HepG2 (cell line): ENCODE measurements around the gene PSD. TPM values are rescaled to one million over a fixed set of nuclear protein-coding genes. Genes with fewer than 3 reads are reported as not detected.

Experiments
- AFF4 ChIP-seq: sonication (generic); formaldehyde crosslinking; IDR thresholded peaks from 2 replicates; pipeline ENCODE4 v1.4.0; 2020; ENCODE audit warnings: missing genetic modification reagents
- ARID2 ChIP-seq: sonication (generic); formaldehyde crosslinking; IDR thresholded peaks from 2 replicates; pipeline ENCODE4 v1.8.1; 2022; ENCODE audit warnings: mild to moderate bottlenecking, missing genetic modification reagents, borderline replicate concordance
- ETV5 ChIP-seq: IDR thresholded peaks from 2 replicates; pipeline ENCODE4 v1.6.1; 2018; ENCODE audit warnings: missing biosample characterization, missing genetic modification reagents, inconsistent platforms, borderline replicate concordance
- FOSL2 ChIP-seq: sonication (generic); formaldehyde crosslinking; IDR thresholded peaks from 2 replicates; pipeline ENCODE4 v1.4.0; 2020; ENCODE audit warnings: missing genetic modification reagents
- MLX ChIP-seq: IDR thresholded peaks from 2 replicates; pipeline ENCODE4 v1.6.1; 2016
- MTERF4 ChIP-seq: sonication (generic); formaldehyde crosslinking; IDR thresholded peaks from 2 replicates; pipeline ENCODE4 v1.8.0; 2023; ENCODE audit warnings: mild to moderate bottlenecking, missing genetic modification reagents
- MYNN ChIP-seq: sonication (generic); formaldehyde crosslinking; IDR thresholded peaks from 2 replicates; pipeline ENCODE4 v1.4.0; 2020; ENCODE audit warnings: mild to moderate bottlenecking, low read depth, missing genetic modification reagents
- PAXIP1 ChIP-seq: sonication (generic); formaldehyde crosslinking; conservative IDR thresholded peaks from 2 replicates; pipeline ENCODE4 v1.4.0; 2020; ENCODE audit warnings: mild to moderate bottlenecking, missing genetic modification reagents, moderate library complexity
- POGK ChIP-seq: sonication (generic); formaldehyde crosslinking; conservative IDR thresholded peaks from 2 replicates; pipeline ENCODE4 v1.8.0; 2022; ENCODE audit warnings: mild to moderate bottlenecking, moderate library complexity, missing genetic modification reagents
- PRDM10 ChIP-seq: sonication (generic); formaldehyde crosslinking; IDR thresholded peaks from 2 replicates; pipeline ENCODE4 v1.4.0; 2020; ENCODE audit warnings: low read depth, missing genetic modification reagents
- ZBTB8A ChIP-seq: sonication (generic); formaldehyde crosslinking; IDR thresholded peaks from 2 replicates; pipeline ENCODE4 v1.4.0; 2020; ENCODE audit warnings: mild to moderate bottlenecking, low read depth, missing genetic modification reagents, borderline replicate concordance
- ZNF430 ChIP-seq: sonication (generic); formaldehyde crosslinking; IDR thresholded peaks from 2 replicates; pipeline ENCODE4 v1.9.0; 2021; ENCODE audit warnings: mild to moderate bottlenecking, missing genetic modification reagents
- ZNF572 ChIP-seq: sonication (generic); formaldehyde crosslinking; IDR thresholded peaks from 2 replicates; pipeline ENCODE4 v1.5.1; 2020; ENCODE audit warnings: mild to moderate bottlenecking, missing genetic modification reagents
- polyA plus RNA-seq, 8 experiments: library from polyadenylated mRNA; depleted of rRNA in 3 of 8; stranded (reverse) in 7 of 8; unstranded in 1 of 8; fragments of >200 nt; fragmentation: Illumina TruSeq in 4 of 8; extraction: Trizol in 4 of 8; gene quantifications; 2 replicates each; pipeline versions ENCODE4 v1.2.1 to v1.2.3, GENCODE V29; 2011 to 2016; ENCODE audit warnings: low read depth in 4 of 8, missing spikeins in 1 of 8, mixed read lengths in 1 of 8; ENCODE audit not compliant: insufficient read depth in 1 of 8
- total RNA-seq, 5 experiments: library from RNA; depleted of rRNA; stranded (reverse); fragments of >200 nt; fragmentation: Illumina TruSeq; extraction: Trizol; gene quantifications; 2 replicates each; pipeline ENCODE4 v1.2.3, GENCODE V29; 2016; ENCODE audit warnings: low read depth in 1 of 5

Gene PSD
- total and polyA plus RNA-seq, 2 of the 13 experiments (the other 11 are each of a cell fraction or from before 2014, with no cell fraction given) = 0.35 to 0.58 TPM

GRCh38 chr10:102422545-102423129 lies 4.1 kb upstream of the PSD start (continued):
- peak; percentile 95 for TF ChIP-seq POGK
- TF ChIP-seq PAXIP1 (CRISPR knock-in tag) = peak; percentile 53; the same call in 1 of the 2 replicates
- no peak for TF ChIP-seq ARID2
- peak; percentile 87 for TF ChIP-seq ZNF430
- no peak for TF ChIP-seq AFF4 (CRISPR knock-in tag)
- TF ChIP-seq MLX (CRISPR knock-in tag) = no peak; the same call in 1 of the 2 replicates
- TF ChIP-seq MYNN (CRISPR knock-in tag) = no peak; the same call in 1 of the 2 replicates
- peak; percentile 60 for TF ChIP-seq FOSL2 (CRISPR knock-in tag)
- peak; percentile 84 for TF ChIP-seq ETV5
- TF ChIP-seq MTERF4 (CRISPR knock-in tag) = no peak; the same call in 1 of the 2 replicates
- TF ChIP-seq PRDM10 (CRISPR knock-in tag) = peak; percentile 78
- peak; percentile 67; the same call in 1 of the 2 replicates for TF ChIP-seq ZBTB8A (CRISPR knock-in tag)
- no peak for TF ChIP-seq ZNF572 (CRISPR knock-in tag)
